K562 (cell line): Measurements from ENCODE around the gene ENOX2. TPM values are rescaled to one million over a fixed set of nuclear protein-coding genes. Genes with fewer than 3 reads are reported as not detected.

Experiments
- CLOCK ChIP-seq: fragments of 250-450 bp; sonication (Bioruptor Pico); IDR thresholded peaks from 2 replicates; pipeline ENCODE4 v1.4.0; 2020; ENCODE audit warnings: mild to moderate bottlenecking, moderate library complexity, borderline replicate concordance
- GMEB1 ChIP-seq: fragments of 250-450 bp; sonication (Bioruptor Pico); IDR thresholded peaks from 2 replicates; pipeline ENCODE4 v1.4.0; 2020; ENCODE audit warnings: mild to moderate bottlenecking
- HMBOX1 ChIP-seq: sonication (generic); IDR thresholded peaks from 2 replicates; pipeline ENCODE4 v1.6.1; 2016
- MCM5 ChIP-seq: fragments of 450-650 bp; IDR thresholded peaks from 2 replicates; pipeline ENCODE4 v1.6.1; 2016; ENCODE audit warnings: low read depth
- NKRF ChIP-seq: fragments of 450-650 bp; IDR thresholded peaks from 2 replicates; pipeline ENCODE4 v1.6.1; 2016; ENCODE audit warnings: borderline replicate concordance
- PCBP1 ChIP-seq: fragments of 200-400 bp; formaldehyde crosslinking; IDR thresholded peaks from 2 replicates; pipeline ENCODE4 v1.6.1; 2018; ENCODE audit warnings: mild to moderate bottlenecking, low read depth, low read length; ENCODE audit not compliant: poor library complexity, severe bottlenecking
- POLR2A ChIP-seq: fragments of 450-650 bp; conservative IDR thresholded peaks from 2 replicates; pipeline ENCODE4 v1.6.1; 2016
- TCF7L2 ChIP-seq: fragments of 150-350 bp; IDR thresholded peaks from 2 replicates; pipeline ENCODE4 v1.6.1; 2016; ENCODE audit warnings: low read depth, mild to moderate bottlenecking, low read length, moderate library complexity
- TEAD1 ChIP-seq, 2 experiments: fragments of 450-650 bp in 1 of 2; sonication (generic) in 1 of 2; formaldehyde crosslinking; IDR thresholded peaks; 2 replicates each; pipeline versions ENCODE4 v1.4.0 to v1.8.0; 2020 to 2022; ENCODE audit warnings: mild to moderate bottlenecking in 2 of 2, missing genetic modification reagents in 1 of 2
- THAP12 ChIP-seq: fragments of 250-450 bp; sonication (Bioruptor Pico); IDR thresholded peaks from 2 replicates; pipeline ENCODE4 v1.9.0; 2021; ENCODE audit warnings: mild to moderate bottlenecking, inconsistent platforms
- ZBTB1 ChIP-seq: sonication (generic); formaldehyde crosslinking; IDR thresholded peaks from 2 replicates; pipeline ENCODE4 v1.8.1; 2023; ENCODE audit warnings: missing genetic modification reagents, low read depth, mild to moderate bottlenecking, borderline replicate concordance
- ZFP91 ChIP-seq: sonication (generic); formaldehyde crosslinking; IDR thresholded peaks from 2 replicates; pipeline ENCODE4 v1.8.0; 2022; ENCODE audit warnings: mild to moderate bottlenecking, missing genetic modification reagents
- ZNF695 ChIP-seq: fragments of 450-650 bp; formaldehyde crosslinking; IDR thresholded peaks from 2 replicates; pipeline ENCODE4 v1.4.0; 2020; ENCODE audit warnings: mild to moderate bottlenecking, moderate library complexity
- ZNF77 ChIP-seq: fragments of 250-450 bp; sonication (Bioruptor Pico); IDR thresholded peaks from 2 replicates; pipeline ENCODE4 v1.5.0; 2020
- polyA plus RNA-seq, 8 experiments: library from polyadenylated mRNA; depleted of rRNA in 4 of 8; stranded (reverse) in 5 of 8; unstranded in 3 of 8; fragments of >200 nt; fragmentation: Nextera tagmentation in 2 of 8; fragmentation: Illumina TruSeq in 1 of 8; extraction: Ambion mirVana in 2 of 8; extraction: Trizol in 1 of 8; gene quantifications; 2 replicates each; pipeline versions ENCODE4 v1.2.1 to v1.2.3, GENCODE V29; 2011 to 2014; ENCODE audit warnings: inconsistent platforms in 1 of 8, missing spikeins in 1 of 8
- total RNA-seq, 7 experiments: library from RNA; depleted of rRNA in 6 of 7; stranded (reverse); fragments of >200 nt in 6 of 7; fragmentation: Illumina TruSeq in 2 of 7; extraction: Trizol in 2 of 7; gene quantifications; 2 replicates each; pipeline versions ENCODE4 v1.2.1 to v1.2.3, GENCODE V29; 2011 to 2021; ENCODE audit warnings: low replicate concordance in 1 of 7

Gene ENOX2
- total and polyA plus RNA-seq, 9 of the 15 experiments (the other 6 are each of a cell fraction or from before 2014, with no cell fraction given): 6.1 to 24.0 (median 13.8) TPM

GRCh38 chrX:130902783-130903613 lies at the start of gene ENOX2 (continued):
- TF ChIP-seq THAP12 (CRISPR knock-in tag) (0 out of 2 replicates have a peak, but pooled peaks have one; percentile 40), MCM5 (no peak), TEAD1 (CRISPR knock-in tag; IDR thresholded peaks at IDR 0.05) (no peak), NKRF (peak; percentile 69; the same call in 1 of the 2 replicates), PCBP1 (peak; percentile 49), CLOCK (CRISPR knock-in tag) (no peak), ZNF695 (no peak), ZBTB1 (CRISPR knock-in tag) (no peak), ZNF77 (CRISPR knock-in tag) (no peak), POLR2A (peak; percentile 96), HMBOX1 (no peak), ZFP91 (CRISPR knock-in tag) (no peak), GMEB1 (CRISPR knock-in tag) (peak; percentile 50; the same call in 1 of the 2 replicates), TCF7L2 (no peak)
